Measurements from ENCODE around the gene CACNA1D.

- no peak for TF ChIP-seq CTCF (IDR thresholded peaks at IDR 0.05)
- TF ChIP-seq POLR2A (IDR thresholded peaks at IDR 0.05): no peak
Measured at GRCh38 chr3:53500165-53500777, 5.9 kb downstream of the CACNA1D start.
